Measurements from ENCODE around the gene AFF3.

AFF3 gene

DNA sequence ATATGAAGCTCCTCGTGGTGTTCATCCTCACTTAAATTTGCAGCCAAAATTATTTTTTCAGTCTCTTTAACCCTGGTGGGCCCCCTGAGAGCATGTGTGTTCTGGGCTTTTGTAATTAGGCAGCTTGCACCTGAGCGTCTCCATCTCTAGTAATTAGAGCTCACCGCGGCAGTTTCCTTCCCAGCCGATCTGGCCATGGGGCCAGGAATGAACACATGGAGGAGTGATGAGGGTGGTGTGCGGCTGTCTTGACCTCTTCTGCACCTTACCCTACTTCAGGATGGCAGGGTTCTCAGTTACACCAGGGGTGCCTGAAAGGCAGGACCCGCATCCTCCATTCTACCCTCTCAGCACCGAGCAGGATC, 98.5 kb downstream of the AFF3 start:
- no peak for DNase-seq (ENCODE audit: low read depth in 2 of 2)

DNA sequence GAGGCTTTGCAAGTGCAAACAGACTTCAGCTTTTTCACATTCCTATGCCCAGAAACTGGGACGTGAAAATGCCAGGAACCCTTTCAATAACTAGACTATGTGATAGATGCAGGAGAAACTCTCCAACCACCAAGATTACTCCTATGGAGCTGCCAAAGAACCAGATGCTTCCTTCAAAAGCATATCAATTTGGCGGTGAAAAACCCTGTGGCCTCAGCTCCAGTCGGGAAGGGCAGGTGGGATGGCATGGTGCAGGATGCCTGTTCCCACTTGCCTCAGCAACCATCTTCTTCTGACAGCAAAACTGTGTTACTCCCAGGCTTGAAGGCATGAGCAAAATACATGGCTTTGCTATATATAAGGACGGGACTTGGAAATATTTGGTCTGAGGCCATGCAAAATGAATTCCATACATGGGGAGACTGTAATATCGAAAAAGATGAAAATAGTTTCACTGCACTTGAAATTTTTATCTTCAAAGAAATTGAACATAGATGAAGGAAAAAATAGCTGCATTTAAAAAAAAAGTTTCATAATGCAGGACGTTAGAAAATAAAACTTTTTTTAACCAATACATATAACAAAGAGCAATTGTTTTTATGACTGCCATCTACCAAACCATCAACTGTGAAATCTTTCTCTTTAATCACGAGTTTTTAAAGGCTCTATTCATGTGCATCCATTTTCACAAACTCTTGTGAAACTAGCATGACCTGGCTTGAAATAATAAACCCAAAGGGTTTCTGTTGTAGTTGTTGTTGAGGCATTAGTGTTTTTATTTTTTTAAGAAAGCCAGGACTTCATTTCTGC, 99.1 kb downstream of the AFF3 start:
- DNase-seq (ENCODE audit: low read depth in 2 of 2) = no peak

DNA sequence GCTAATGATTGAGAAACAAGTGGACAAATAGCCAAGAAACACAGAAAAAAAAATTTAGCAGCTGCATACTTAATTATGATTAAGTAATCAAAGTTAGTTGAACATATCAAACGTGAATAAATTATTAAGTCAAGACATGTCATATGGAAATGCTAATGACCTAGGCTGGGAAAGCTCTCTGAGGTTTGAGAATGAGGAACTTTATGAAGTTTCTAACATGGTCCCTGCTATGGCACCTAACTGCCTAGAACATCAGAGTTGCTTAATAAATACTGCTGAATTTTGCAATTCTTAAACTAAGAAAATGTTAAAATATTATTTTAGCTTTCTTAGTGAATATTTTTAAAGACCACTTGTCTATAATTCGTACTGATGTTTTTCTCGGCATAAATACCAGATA, 99.8 kb downstream of the AFF3 start:
- no peak for DNase-seq (ENCODE audit: low read depth in 2 of 2)

DNA sequence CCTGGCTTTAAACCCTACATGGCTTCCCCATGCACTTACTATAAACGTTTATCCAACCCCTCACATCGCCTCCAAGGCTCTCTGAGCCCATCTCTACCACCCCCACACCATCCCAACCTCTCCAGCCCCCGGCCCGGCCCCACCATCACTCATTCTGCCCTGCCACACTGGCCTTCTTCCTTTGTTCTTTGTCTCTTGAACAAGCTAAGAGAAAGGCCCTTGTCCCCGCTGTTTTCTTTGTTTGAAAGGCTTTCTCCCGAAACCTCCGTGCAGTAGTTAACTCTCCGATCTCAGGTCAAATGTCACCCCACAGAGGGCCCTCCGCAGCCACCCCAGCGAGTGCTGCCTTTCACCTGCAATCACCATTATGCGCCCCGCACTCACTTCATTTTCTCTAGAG, 100.4 kb downstream of the AFF3 start:
- no peak for DNase-seq (ENCODE audit: low read depth in 2 of 2)

DNA sequence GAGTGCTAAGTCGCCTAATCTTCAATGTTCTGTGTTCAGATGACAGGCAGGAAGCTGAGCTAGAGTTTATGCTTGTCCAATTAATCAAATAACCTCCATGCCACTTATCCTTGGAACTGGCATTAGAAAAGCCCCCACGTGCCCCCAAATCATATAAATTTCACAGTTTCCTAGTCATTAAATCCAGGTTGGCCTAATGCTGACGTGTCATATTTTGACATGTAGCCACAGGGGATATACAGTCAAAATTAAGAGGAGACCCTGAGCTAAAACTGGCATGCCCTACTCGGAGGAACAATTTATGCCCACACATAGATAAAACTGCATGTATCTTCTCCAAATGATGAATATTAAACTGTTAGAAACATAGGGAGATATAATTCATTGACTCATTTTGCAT, 101.0 kb downstream of the AFF3 start:
- DNase-seq (ENCODE audit: low read depth in 2 of 2) = no peak

DNA sequence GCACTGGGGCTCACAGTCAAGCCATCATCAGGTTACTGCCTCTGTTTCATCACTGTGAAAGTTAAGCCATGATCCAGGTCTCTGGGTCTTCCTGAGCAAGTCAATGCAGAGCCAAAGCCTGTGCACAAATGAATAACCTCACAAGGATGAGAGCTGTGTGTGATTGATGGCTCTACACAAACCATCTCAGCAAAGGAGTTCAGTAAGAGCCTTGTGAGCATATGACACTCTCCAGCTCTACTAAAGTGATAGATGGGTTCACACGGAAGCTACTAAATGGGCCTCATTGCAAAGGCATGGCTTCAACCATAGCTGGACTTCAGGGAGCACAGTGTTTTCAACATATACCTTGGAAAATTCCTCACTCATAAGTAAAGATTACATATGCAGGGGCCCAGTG, 101.5 kb downstream of the AFF3 start:
- no peak for DNase-seq (ENCODE audit: low read depth in 2 of 2)

DNA sequence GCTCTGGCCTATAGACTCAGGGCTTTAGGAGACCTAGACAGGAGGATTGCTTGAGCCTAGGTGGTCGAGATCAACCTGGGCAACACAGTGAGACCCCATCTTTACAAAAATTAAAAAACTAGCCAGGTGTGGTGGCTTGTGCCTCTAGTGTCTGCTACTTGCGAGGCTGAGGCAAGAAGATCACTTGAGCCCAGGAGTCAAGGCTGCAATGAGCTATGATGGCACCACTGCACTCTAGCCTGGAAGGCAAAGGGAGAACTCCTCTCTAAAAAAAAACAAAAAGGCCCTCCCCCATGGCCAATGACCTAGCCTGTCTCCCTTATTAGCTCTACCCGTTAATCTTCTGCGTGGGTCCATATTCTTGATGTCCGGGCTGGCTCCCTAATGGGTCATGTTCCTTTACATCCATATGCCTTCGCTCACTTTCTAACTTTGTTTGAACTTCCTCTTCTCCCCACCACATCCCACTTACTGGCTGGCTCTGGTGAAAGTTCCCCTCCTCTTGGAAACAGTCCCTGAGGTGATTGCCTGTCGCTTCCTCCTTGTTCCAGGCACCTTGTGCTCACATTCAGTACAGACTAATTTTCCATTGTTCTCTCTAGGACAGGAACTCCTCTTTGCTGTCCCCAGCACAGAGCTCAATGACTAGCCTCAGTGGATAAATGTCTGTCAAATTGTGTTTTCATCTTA, 103.0 kb downstream of the AFF3 start:
- no peak for DNase-seq (ENCODE audit: low read depth in 2 of 2)

DNA sequence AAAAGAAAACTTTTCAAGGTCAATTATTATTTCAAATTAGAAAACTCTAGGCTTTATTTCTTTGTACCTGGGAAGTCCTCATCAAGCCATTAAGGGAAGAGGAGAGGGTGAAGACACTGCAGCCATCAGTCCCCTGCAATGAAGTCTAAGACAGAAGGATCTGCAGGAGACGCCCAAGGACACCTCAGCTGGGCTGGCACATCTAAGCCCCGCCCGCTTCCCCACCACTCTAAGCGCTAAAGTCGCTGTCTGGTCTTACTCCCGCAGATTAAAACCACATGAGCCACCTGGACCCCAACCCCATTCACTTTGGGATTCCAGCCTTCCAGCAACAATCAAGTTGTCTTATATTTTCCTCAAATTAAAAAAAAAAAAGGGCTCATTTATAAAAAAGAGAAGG, 104.4 kb downstream of the AFF3 start:
- DNase-seq (ENCODE audit: low read depth in 2 of 2) = no peak

DNA sequence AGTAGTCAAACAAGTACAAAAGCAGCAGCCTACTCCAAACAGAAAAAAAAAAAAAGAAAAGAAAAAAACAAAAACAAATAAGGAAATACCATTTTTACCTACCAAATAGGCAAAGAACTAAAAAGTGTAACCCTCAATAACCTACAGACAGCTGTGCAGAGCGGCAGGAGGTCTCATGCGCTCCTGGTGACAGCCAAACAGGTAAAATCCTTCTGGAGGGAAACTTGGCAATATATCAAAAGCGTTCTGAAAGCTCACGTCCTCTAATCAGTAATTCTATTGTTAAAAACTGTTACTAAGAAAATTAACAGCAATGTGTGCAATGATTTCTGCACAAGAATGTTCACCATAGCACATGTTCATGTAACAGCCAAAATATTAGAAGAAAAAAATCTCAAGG, 105.6 kb downstream of the AFF3 start:
- DNase-seq (ENCODE audit: low read depth in 2 of 2) = no peak

DNA sequence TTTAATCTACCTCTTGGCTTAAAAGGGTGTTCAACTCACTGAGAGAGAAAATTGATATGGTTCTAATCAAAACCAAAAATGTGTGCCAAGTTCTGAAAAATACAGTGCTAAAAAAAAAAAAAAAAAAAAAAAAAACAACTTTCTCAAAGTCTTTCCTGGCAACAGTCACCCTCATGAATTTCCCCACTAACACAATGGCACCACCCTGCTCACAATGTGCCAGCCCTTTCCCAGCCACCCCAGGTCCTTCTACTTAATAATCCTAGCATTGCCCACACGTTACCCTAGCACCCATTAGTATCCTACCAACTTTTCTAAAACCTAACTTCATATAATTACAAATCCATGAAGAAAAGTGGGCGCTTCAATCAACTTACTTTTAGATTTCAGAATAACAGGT, 106.4 kb downstream of the AFF3 start:
- no peak for DNase-seq (ENCODE audit: low read depth in 2 of 2)

DNA sequence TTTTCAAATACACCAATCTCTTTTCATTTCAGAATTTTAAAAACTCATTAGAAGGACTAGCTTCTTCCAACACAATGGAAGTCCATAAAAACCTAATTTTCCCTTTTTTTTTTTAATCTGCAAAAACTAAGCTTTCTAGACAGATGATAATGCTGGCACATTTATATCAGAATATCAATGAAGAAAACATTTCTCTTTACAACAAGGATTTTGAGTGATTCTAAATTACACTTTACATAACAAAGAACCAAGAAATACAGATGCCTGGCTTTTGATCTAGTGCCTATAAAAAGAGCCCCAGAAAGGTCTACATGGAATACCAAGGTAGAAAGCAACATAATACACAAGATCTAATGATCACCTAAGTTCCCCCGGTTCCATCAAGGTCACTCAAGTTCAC, 108.0 kb downstream of the AFF3 start:
- DNase-seq (ENCODE audit: low read depth in 2 of 2) = no peak

DNA sequence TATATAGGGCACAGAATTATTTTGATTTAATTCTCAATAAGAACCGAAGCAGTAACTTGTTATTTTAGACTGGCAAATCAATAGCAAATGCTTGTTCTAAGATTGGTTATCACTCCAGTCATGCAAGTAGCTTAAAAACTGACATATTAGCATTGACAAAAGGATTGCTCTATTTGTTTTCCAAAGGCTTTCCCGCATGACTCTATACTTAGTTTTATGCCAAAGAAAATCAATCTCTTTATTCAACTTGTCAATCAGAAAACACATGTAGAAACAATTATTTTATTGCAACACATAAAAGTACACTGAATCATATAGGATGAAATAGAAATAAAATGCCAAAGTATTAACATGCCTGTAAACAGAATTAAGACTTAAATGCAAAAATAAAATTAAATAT, 108.4 kb downstream of the AFF3 start:
- DNase-seq (ENCODE audit: low read depth in 2 of 2) = no peak

DNA sequence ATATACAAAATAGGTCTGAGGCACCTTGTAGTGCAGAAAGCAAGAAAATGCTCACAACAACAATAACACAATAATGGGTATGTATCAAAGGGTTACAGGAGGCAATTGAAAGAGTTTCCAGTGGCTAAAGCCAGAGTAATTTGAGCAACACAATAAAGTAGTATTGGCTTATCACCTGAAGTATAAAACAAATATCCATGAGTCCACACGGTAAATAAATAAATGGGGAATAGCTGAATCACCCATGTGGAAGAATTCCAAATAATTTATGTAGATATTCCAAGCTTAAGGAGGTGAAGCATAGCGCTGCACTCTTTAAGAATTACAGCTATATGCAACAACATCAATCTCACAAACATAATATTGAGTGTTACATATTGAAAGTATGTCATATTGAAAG, 110.8 kb downstream of the AFF3 start:
- no peak for DNase-seq (ENCODE audit: low read depth in 2 of 2)

DNA sequence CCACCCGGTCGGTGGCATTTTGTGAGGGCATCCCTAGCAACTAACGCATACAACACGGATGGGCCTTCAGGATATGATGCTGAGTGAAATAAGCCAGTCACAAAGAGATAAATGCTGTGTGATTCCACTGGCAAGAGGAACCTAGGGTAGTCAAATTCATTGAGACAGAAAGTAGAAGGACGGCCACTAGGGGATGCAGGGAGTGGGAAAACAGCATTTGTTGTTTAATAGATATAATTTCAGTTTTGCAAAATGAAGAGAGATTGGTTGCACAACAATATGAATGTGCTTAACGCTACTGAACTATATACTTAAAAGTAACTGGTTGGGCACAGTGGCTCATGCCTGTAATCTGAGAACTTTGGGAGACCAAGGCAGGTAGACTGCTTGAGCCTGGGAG, 112.9 kb downstream of the AFF3 start:
- DNase-seq (ENCODE audit: low read depth in 2 of 2) = no peak

DNA sequence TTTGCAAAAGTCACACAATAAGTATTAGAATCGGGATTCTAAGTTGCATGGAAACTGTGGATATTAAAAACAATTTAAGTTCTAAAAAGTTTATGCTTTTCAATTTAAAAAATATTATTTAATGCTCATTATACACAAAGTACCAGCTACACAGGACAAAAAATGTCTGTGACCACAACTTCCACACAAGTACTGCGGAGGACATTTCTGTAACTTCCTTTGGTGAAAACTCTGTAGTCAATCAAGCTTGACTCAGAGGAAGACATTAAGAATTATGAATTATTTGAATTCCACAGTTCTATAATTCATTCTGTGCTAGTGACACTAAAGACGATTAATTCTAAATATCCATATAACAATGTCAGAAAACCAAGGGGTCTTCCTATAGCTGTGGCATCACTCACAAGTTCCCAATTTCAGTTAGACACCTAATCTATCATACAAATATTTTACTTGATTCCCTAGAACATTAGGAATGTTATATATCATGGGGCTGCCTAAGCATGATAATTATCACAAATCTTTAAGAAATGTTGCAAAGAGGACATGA, 120.5 kb downstream of the AFF3 start:
- DNase-seq (ENCODE audit: low read depth in 2 of 2) = no peak

DNA sequence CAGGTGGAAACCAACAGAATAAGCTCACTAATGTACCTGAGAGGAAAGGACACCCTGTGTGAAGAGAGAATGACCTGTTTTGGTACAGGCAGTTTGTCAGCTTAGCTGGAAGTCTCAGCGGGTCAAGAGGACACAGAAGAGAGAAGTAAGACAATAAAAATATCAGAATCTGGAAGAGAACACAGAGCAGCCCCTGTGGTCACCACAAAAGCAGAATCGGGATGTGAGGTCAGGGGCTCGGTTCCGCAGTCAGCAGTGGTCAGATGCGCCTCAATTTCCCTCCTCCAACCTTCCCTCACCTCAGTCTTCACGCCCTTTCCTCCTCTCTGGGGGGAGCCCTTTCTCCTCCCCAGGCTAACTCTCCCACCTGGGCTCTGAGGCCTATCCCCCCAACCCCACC, 122.9 kb downstream of the AFF3 start:
- no peak for DNase-seq (ENCODE audit: low read depth in 2 of 2)

DNA sequence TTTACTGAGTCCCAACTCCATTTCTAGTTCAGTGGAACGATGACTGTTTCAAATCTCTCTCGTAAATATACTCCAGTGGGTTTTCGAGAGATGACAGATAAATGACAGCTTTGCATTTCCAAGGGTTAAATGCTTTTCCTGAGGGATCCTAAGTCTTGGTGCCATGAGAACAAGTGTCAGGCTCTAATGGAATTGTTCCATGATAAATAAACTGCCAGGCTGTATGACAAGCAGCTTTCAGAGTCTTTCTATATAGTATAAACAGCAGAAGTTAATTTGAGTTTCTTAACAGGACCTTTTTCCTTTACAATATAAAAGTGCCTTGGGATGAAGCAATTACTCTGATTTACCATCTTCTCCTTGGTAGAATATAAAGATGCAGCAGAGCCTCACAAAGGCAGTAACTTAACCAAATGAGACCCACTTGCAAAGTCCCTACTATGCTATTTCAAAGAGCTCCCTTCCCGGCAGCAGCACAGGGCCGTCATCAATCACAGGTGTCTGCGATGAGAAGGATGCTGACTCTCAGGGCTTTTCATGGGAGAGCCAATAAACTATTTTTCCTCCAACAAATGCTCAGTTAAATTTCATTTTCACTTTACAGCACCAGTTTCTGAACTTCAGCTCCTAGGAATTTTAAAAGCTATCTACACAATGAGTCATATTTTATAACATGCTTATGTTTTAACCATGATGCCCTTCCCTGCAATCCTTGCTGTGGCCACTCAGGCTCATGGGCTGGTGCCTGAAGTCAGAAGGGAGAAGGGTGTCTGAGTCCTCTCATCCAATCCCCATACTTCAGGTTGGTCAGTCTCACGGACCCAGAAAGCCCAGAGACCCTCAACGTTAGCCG, 123.8 kb downstream of the AFF3 start:
- DNase-seq (ENCODE audit: low read depth in 2 of 2) = no peak

DNA sequence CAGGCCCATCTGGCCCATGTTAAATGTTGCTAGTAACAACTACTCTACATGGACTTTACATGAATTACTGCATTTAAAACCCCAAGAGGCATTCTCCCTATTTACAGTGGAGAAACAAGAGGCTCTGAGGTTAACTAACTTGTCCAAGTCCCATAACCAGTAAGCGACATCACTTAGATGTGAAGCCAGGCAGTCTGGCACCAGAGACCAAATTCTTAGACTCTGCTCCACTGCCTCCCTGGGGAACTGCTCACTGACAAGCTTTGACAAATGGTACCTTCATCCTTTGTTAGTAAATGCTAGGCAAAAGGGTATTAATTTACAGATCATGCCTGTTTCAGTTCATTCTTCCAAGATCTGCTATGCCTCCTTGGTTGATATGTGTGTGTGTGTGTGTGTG, 124.8 kb downstream of the AFF3 start:
- DNase-seq (ENCODE audit: low read depth in 2 of 2) = no peak

DNA sequence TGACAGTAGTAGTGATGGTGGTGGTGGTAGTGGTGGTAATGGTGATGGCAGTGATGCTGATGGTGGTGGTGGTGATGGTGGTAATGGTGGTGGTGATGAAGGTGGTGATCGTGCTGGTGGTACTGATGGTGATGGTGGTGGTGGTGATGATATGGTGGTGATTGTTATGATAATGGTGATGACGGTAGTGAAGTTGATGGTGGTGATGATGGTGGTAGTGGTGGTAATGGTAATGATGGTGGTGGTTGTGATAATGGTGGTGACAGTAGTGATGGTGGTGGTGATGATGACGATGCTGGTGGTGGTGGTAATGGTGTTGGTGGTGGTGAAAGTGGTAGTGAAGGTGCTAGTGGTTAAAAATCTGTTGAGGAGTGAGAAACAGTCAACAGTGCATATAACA, 125.6 kb downstream of the AFF3 start:
- no peak for DNase-seq (ENCODE audit: low read depth in 2 of 2)

DNA sequence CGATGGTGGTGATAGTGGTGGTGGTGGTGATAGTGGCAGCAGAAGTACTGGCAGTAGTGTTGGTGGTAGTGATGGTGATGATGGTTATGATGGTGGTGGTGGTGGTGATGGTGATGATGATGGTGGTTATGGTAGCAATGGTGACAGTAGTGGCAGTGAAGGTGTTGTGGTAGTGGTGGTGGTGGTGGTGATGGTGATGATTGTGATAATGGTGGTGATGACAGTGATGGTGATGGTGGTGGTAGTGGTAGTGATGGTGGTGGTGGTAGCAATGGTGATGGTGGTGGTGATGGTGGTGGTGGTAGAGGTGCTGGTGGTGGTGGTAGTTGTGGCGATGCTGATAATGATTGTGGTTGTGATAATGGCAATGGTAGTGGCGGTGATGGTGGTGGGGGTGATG, 126.5 kb downstream of the AFF3 start:
- no peak for DNase-seq (ENCODE audit: low read depth in 2 of 2)

DNA sequence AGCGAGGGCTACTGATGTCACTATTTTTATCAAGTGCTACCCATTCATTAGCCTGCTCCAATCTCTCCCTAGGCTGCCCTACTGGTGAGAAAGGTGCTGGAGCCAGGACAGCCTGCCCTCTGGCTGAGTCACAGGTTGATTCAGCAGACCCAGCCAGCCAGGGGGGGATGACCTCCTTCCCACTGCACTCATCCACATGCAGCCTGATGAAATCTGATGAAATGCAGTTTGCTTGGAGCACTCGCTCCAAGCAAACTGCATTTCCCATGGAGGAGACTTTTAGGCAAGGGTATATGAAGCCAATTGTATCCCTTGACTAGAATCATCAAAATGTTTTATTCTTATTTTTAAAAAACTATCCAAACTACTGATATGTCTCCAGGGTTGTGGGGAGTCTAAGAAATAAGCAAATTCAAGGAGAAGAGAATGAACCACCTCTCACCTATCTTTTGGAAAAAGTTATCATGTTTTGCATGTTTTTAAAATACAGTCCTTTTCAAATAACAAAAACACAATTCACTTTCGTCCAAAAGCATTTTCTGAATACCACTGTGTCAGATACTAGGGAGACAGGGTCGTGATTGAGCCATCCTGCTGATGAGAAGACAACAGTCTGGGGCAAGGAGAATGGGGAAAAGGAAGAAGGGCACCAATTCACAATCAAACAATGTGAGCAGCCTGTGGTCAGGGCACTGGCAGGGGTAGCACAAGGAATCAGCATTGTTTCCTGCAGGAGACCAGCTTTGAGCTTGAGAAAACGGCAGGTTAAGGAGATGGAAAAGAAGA, 128.3 kb downstream of the AFF3 start:
- no peak for DNase-seq (ENCODE audit: low read depth in 2 of 2)

DNA sequence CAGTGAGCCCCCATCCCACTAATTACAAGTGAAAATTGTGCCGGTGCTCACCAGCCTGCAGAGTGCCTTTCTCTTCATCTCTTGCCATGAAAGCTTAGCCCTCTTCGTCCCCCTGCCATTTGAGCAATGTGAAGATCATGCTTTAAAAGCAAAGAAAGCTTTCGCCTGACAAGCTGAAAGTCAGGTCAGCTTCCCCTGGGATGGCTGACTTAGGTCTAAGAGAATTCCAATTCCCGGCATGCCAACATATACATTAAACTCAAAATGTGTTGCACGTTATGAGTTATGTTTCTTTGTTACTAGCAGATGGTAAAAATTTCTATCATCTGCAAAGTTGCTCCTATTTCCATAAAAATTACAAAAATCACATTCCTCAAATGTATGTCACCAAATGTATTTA, 129.8 kb downstream of the AFF3 start:
- no peak for DNase-seq (ENCODE audit: low read depth in 2 of 2)

All from stimulated activated CD8-positive, alpha-beta memory T cell treated with anti-CD3 and anti-CD28 coated beads, Interleukin-15, amount 100 ng/mL, for 48 hours (primary cell).